ENCODE data around the gene CASP7. TPM values are rescaled to one million over a fixed set of nuclear protein-coding genes. Genes with fewer than 3 reads are reported as not detected.
A peak's percentile ranks its signal among the peaks of the same experiment; 100 is the strongest.

The CASP7 gene
- total RNA-seq, 4 donors from 2014 or later = 13.7 to 29.2 (median 20.1) TPM

GRCh38 chr10:113706623-113707022 lies 26.9 kb downstream of the CASP7 start:
- TF ChIP-seq POLR2AphosphoS5 (IDR thresholded peaks at IDR 0.05) (no peak), POLR2A (IDR thresholded peaks at IDR 0.05) (no peak), EP300 (IDR thresholded peaks at IDR 0.05) (no peak)
- TF ChIP-seq, protein P1, sequence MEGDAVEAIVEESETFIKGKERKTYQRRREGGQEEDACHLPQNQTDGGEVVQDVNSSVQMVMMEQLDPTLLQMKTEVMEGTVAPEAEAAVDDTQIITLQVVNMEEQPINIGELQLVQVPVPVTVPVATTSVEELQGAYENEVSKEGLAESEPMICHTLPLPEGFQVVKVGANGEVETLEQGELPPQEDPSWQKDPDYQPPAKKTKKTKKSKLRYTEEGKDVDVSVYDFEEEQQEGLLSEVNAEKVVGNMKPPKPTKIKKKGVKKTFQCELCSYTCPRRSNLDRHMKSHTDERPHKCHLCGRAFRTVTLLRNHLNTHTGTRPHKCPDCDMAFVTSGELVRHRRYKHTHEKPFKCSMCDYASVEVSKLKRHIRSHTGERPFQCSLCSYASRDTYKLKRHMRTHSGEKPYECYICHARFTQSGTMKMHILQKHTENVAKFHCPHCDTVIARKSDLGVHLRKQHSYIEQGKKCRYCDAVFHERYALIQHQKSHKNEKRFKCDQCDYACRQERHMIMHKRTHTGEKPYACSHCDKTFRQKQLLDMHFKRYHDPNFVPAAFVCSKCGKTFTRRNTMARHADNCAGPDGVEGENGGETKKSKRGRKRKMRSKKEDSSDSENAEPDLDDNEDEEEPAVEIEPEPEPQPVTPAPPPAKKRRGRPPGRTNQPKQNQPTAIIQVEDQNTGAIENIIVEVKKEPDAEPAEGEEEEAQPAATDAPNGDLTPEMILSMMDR (IDR thresholded peaks at IDR 0.05) = no peak
- H3K27me3 ChIP-seq = no peaks in the 10 kb centered on the region
- peaks cover 5 to 61% (median 24%) of the 10 kb centered on the region in 3 donors for H3K4me1 ChIP-seq
- no peak overlapping the region for H3K4me3 ChIP-seq
- no peaks in the 10 kb centered on the region for H3K9me3 ChIP-seq
- no peak for ATAC-seq
- 73 to 76% methylated on average over 5 of the region's 5 CpGs for WGBS, 2 donors (ENCODE audit: low coverage in 1 of 2)
- H3K27ac ChIP-seq = no peak overlapping the region
- H3K36me3 ChIP-seq = peaks cover 0 to 19% of the 10 kb centered on the region in 2 donors

- peaks cover 0 to 7% of the 10 kb centered on the region in 2 donors for H3K36me3 ChIP-seq
- WGBS, 2 donors (ENCODE audit: low coverage in 1 of 2) = 93 to 96% methylated on average over 5 to 6 of the region's 6 CpGs
- no peaks in the 10 kb centered on the region for H3K9me3 ChIP-seq
- H3K27ac ChIP-seq = peak overlapping the region in 1 of 4 donors; percentile 10
- TF ChIP-seq, protein P1 (IDR thresholded peaks at IDR 0.05) = no peak
- TF ChIP-seq POLR2A (IDR thresholded peaks at IDR 0.05) (no peak), EP300 (IDR thresholded peaks at IDR 0.05) (no peak), POLR2AphosphoS5 (IDR thresholded peaks at IDR 0.05) (no peak)
- no peak overlapping the region for H3K4me3 ChIP-seq
- ATAC-seq = no peak
- H3K27me3 ChIP-seq = no peaks in the 10 kb centered on the region
- peaks cover 5 to 66% (median 25%) of the 10 kb centered on the region in 3 donors for H3K4me1 ChIP-seq
Observed at GRCh38 chr10:113708640-113709039, 28.9 kb downstream of the CASP7 start.

GRCh38 chr10:113709221-113709838 lies 29.6 kb downstream of the CASP7 start:
- 28 to 31% methylated on average over 5 to 8 of the region's 8 CpGs for WGBS, 2 donors (ENCODE audit: low coverage in 1 of 2)
- Histone ChIP-seq H3K4me1 (peaks cover 5 to 66% (median 25%) of the 10 kb centered on the region in 3 donors), H3K27me3 (no peaks in the 10 kb centered on the region), H3K9me3 (no peaks in the 10 kb centered on the region), H3K36me3 (peaks cover 0 to 3% of the 10 kb centered on the region in 2 donors), H3K27ac (peak overlapping the region in 2 of 4 donors; percentile 10 to 12), H3K4me3 (no peak overlapping the region)
- no peak for TF ChIP-seq EP300 (IDR thresholded peaks at IDR 0.05)
- TF ChIP-seq, protein P1 (IDR thresholded peaks at IDR 0.05) = no peak
- TF ChIP-seq POLR2A (IDR thresholded peaks at IDR 0.05) = no peak
- TF ChIP-seq POLR2AphosphoS5 (IDR thresholded peaks at IDR 0.05) = no peak
- no peak for ATAC-seq

DNA sequence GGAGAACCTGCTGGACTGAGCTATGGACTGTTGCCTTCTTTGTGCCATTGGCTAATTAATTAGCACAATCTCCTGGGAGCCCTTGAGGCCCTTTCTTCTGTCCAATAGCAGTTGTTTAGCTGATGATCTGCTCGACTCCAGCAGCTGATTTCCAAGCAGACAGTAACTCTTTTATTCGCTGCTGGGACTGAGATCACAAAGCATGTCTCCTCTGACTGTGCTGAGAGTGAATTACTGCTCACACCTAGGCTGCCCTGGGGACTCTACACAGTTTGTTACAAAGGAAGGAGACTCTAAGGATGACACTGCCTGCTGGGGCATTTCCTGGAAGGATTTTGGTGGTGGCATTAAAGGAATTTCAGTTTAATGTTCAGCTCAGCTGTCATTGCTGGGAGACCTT lies 31.4 kb downstream of the CASP7 start:
- no peak overlapping the region for H3K4me3 ChIP-seq
- no peak for TF ChIP-seq EP300 (IDR thresholded peaks at IDR 0.05)
- no peak for TF ChIP-seq POLR2AphosphoS5 (IDR thresholded peaks at IDR 0.05)
- TF ChIP-seq, protein P1 (IDR thresholded peaks at IDR 0.05) = no peak
- no peak for TF ChIP-seq POLR2A (IDR thresholded peaks at IDR 0.05)
- WGBS, 2 donors (ENCODE audit: low coverage in 1 of 2) = 0% methylated on average over 1 of the region's 2 CpGs; no CpG with 5 or more reads in 1 of the 2 donors
- peak overlapping the region in 2 of 4 donors; percentile 1 to 35 for H3K27ac ChIP-seq
- no peaks in the 10 kb centered on the region for H3K27me3 ChIP-seq
- H3K9me3 ChIP-seq = no peaks in the 10 kb centered on the region
- H3K4me1 ChIP-seq = peaks cover 3 to 50% (median 20%) of the 10 kb centered on the region in 3 donors
- peaks cover 0 to 7% of the 10 kb centered on the region in 2 donors for H3K36me3 ChIP-seq
- ATAC-seq = no peak

DNA sequence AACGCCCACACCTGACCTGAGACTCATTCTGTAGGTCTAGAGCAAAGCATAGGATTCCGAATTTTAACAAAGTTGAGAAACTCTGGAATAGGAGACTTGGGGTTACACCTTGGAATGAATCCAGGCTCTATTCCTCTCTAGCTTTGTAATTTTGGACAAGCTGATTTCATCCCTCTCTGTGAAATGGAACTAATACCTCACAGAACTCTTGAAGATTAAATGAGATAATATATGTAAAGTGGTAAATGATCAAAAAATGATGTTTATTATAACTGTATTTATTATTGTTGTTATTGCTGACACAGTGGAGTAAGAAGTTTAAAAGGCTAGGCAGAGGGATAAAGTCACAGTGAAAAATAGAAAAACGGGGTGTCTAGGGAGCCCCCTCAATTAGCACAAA lies 32.3 kb downstream of the CASP7 start:
- no peak overlapping the region for H3K4me3 ChIP-seq
- H3K36me3 ChIP-seq = peaks cover 0 to 9% of the 10 kb centered on the region in 2 donors
- WGBS, 2 donors (ENCODE audit: low coverage in 1 of 2) = 86 to 89% methylated on average over 1 to 3 of the region's 3 CpGs
- peaks cover 0 to 41% (median 20%) of the 10 kb centered on the region in 3 donors for H3K4me1 ChIP-seq
- no peak overlapping the region for H3K27ac ChIP-seq
- no peaks in the 10 kb centered on the region for H3K27me3 ChIP-seq
- no peak for ATAC-seq
- H3K9me3 ChIP-seq = no peaks in the 10 kb centered on the region
- no peak for TF ChIP-seq POLR2AphosphoS5 (IDR thresholded peaks at IDR 0.05)
- no peak for TF ChIP-seq POLR2A (IDR thresholded peaks at IDR 0.05)
- TF ChIP-seq, protein P1 (IDR thresholded peaks at IDR 0.05) = no peak
- no peak for TF ChIP-seq EP300 (IDR thresholded peaks at IDR 0.05)

Data from gastroesophageal sphincter (tissue), 4 donors.